22Rv1 (cell line): ENCODE measurements around the gene PLEKHA5.

Experiments used
- H3K27ac ChIP-seq: fragments of 450-650 bp; 2 replicates; pipeline ENCODE4 v1.5.1; 2017
- ZFX ChIP-seq: fragments of 450-650 bp; IDR thresholded peaks from 2 replicates; pipeline ENCODE4 v1.6.1; 2017; ENCODE audit warnings: antibody characterized with exemption, borderline replicate concordance
- TF ChIP-seq, protein P1 (sequence below): fragments of 450-650 bp; IDR thresholded peaks from 2 replicates; pipeline ENCODE4 v1.5.1; 2017; ENCODE audit warnings: mild to moderate bottlenecking

Gene PLEKHA5

DNA sequence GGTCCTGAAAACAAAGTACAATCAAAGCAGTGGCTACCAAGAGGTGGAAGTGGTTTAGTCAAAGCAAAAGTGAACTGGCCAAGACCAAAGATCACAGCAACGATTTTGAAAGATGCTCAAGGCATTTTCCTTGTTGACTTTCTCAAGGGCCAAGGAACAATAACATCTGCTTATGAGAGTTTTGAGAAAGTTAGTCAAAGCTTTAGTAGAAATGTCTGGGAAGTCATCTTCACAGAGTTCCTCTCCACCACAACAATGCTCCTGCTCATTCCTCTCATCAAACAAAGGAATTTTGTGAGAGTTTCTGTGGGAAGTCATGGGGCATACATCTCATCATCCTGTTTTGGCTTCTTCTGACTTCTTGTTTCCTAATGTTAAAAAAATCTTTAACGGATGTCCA, 80.1 kb downstream of the PLEKHA5 start:
- H3K27ac ChIP-seq: no peak overlapping the region
- TF ChIP-seq, protein P1, sequence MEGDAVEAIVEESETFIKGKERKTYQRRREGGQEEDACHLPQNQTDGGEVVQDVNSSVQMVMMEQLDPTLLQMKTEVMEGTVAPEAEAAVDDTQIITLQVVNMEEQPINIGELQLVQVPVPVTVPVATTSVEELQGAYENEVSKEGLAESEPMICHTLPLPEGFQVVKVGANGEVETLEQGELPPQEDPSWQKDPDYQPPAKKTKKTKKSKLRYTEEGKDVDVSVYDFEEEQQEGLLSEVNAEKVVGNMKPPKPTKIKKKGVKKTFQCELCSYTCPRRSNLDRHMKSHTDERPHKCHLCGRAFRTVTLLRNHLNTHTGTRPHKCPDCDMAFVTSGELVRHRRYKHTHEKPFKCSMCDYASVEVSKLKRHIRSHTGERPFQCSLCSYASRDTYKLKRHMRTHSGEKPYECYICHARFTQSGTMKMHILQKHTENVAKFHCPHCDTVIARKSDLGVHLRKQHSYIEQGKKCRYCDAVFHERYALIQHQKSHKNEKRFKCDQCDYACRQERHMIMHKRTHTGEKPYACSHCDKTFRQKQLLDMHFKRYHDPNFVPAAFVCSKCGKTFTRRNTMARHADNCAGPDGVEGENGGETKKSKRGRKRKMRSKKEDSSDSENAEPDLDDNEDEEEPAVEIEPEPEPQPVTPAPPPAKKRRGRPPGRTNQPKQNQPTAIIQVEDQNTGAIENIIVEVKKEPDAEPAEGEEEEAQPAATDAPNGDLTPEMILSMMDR: no peak
- TF ChIP-seq ZFX: no peak

DNA sequence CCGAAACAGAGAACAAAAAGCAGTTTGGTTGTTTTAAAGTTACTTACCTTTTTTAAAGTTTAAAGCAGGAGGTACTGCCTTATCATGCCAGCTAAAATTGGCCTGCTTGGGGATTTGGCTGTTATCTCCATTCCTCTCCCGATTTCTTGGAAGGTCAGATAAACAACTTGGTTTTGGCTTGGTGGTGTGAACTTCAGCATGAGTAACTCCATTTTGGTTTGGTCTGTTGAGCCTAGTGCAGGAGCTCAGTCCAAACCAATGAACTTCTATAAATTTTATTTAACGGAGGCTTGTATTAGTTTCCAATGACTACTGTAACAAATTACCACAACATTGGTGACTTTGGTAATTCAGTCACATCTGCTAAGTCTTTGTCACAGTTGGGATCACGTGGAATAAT, 82.3 kb downstream of the PLEKHA5 start:
- H3K27ac ChIP-seq: no peak overlapping the region
- TF ChIP-seq ZFX: no peak
- TF ChIP-seq, protein P1: no peak

DNA sequence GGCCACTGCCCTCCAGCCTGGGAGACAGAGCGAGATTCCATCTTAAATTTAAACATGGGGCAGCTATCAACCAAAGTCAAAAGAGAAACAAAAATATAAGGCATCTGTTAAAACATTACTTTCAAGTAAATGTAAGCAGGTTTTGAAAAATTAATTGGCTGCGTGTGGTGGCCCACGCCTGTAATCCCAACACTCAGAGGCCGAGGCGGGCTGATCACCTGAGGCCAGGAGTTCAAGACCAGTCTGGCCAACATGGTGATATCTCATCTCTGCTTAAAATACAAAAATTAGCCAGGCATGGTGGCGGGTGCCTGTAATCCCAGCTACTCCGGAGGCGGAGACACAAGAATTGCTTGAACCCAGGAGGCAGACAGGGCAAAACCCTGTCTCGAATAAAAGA, 82.7 kb downstream of the PLEKHA5 start:
- H3K27ac ChIP-seq: no peak overlapping the region
- TF ChIP-seq, protein P1: no peak
- no peak for TF ChIP-seq ZFX

- H3K27ac ChIP-seq: no peak overlapping the region
- TF ChIP-seq, protein P1: no peak
- TF ChIP-seq ZFX: no peak
These were observed 84.5 kb downstream of the PLEKHA5 start for GRCh38 chr12:19214020-19214419.

DNA sequence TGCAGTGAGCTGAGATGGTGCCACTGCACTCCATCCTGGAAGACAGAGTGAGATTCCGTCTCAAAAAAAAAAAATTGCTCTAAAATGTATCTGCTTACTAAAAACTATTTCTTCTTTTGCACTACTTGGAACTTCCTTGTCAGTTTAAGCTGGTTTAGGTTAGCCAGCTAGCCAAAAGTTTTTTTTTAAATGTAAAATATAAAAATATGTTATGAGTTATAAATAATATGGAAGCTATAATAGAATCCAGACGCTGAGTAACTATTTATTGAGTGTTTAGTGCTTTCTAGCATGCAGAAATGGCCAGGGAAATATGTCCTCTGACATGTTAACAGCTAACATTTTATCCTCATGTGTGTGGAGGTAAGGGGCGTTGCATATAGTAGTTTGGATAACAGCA, 85.6 kb downstream of the PLEKHA5 start:
- TF ChIP-seq ZFX: no peak
- TF ChIP-seq, protein P1: no peak
- no peak overlapping the region for H3K27ac ChIP-seq

DNA sequence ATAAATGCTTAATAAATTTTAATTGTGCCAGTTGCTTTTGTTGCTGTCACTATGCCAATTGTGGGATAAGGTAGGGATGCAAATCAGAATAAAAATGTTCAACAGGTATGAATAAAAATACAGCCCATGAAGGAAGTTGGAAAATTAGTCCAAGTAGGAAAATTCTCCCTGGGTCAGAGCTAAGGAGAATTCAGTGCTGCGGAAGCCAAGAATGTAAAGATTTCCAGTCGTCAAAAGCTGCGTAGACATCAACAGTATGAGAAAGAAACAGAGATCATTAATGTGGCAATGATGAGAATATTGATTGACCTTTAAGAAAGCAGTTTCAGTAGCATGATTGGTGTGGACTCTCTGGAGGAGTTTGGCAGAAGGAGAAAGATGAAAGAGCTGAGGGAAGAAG, 87.9 kb downstream of the PLEKHA5 start:
- no peak overlapping the region for H3K27ac ChIP-seq

DNA sequence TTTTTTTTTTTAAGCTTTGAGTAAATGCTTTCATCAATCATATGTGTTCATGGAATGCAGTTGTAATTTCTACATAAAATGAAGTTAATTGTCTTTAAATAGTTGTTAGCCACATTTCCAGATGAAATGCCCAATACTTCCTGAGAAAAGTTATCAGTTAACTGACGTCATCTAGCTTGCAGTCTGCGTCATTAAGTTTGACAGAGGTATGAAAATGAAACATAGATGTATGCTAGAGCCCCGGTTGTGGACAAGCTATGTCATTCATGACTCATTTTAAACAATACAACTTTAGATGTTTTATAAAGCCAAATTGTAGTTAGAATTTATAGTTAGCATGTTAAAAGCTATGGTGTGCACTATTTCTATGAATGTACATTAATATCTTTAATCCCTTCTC, 90.7 kb downstream of the PLEKHA5 start:
- H3K27ac ChIP-seq: no peak overlapping the region
- TF ChIP-seq, protein P1: no peak
- no peak for TF ChIP-seq ZFX

More for the DNA sequence above, 87.9 kb downstream of the PLEKHA5 start:
- no peak for TF ChIP-seq ZFX
- TF ChIP-seq, protein P1: no peak
